Cardiac muscle cell (in vitro differentiated cells and primary cell): Measurements from ENCODE around the gene GSG1L. TPM values are rescaled to one million over a fixed set of nuclear protein-coding genes. Genes with fewer than 3 reads are reported as not detected.

Experiments
- DNase-seq, 2 donors: peaks; one replicate each; pipeline versions ENCODE4 v3.0.0 to v3.0.0-alpha.2; 2010 to 2017; ENCODE audit warnings: low read depth in 1 of 2, low spot score in 1 of 2
- H3K27ac ChIP-seq: fragments of 200-600 bp; sonication (generic); 2 replicates; pipeline ENCODE4 v1.5.1; 2016
- H3K27me3 ChIP-seq: fragments of 200-600 bp; sonication (generic); 2 replicates; pipeline ENCODE4 v1.6.0; 2016; ENCODE audit warnings: control low read depth
- H3K36me3 ChIP-seq: fragments of 200-600 bp; sonication (generic); 2 replicates; pipeline ENCODE4 v1.5.1; 2016; ENCODE audit warnings: control low read depth
- H3K4me1 ChIP-seq: fragments of 200-600 bp; sonication (generic); 2 replicates; pipeline ENCODE4 v1.8.1; 2017; ENCODE audit warnings: low read depth, mild to moderate bottlenecking, mixed run types
- H3K4me3 ChIP-seq: fragments of 200-600 bp; sonication (generic); 2 replicates; pipeline ENCODE4 v1.5.1; 2016; ENCODE audit warnings: mild to moderate bottlenecking
- H3K9me3 ChIP-seq: fragments of 200-600 bp; sonication (generic); 2 replicates; pipeline ENCODE4 v1.5.1; 2017; ENCODE audit warnings: low read depth, mild to moderate bottlenecking, control low read depth
- CTCF ChIP-seq: IDR thresholded peaks from 2 replicates; pipeline ENCODE4 v1.5.1; 2012; ENCODE audit warnings: low read depth, mild to moderate bottlenecking, low read length
- polyA plus RNA-seq: library from polyadenylated mRNA; unstranded; fragments of >200 nt; fragmentation: Nextera tagmentation; extraction: Ambion mirVana; gene quantifications from 2 replicates; pipeline ENCODE4 v1.2.1, GENCODE V29; 2016
- total RNA-seq: library from RNA; depleted of rRNA; stranded (reverse); fragments of >200 nt; gene quantifications from 2 replicates; pipeline ENCODE4 v1.2.3, GENCODE V29; 2016

GSG1L gene
- total and polyA plus RNA-seq, 2 experiments from 2014 or later, result not detected

GRCh38 chr16:27840311-27841060, 223.0 kb downstream of the GSG1L start:
- Histone ChIP-seq H3K4me3 (no peak overlapping the region), H3K4me1 (peaks cover 10% of the 10 kb centered on the region), H3K36me3 (no peaks in the 10 kb centered on the region), H3K27ac (no peak overlapping the region), H3K9me3 (no peaks in the 10 kb centered on the region), H3K27me3 (no peaks in the 10 kb centered on the region)
- DNase-seq, result no peak
- no peak for TF ChIP-seq CTCF

GRCh38 chr16:27839419-27839818, 224.1 kb downstream of the GSG1L start:
- Histone ChIP-seq H3K27me3 (no peaks in the 10 kb centered on the region), H3K4me1 (peaks cover 3% of the 10 kb centered on the region), H3K9me3 (no peaks in the 10 kb centered on the region), H3K4me3 (no peak overlapping the region), H3K36me3 (no peaks in the 10 kb centered on the region), H3K27ac (no peak overlapping the region)
- TF ChIP-seq CTCF, result no peak
- DNase-seq, result peak in 1 of 2 donors; percentile 11

GRCh38 chr16:27838536-27839175, 224.9 kb downstream of the GSG1L start:
- no peak overlapping the region for H3K27ac ChIP-seq
- no peak for TF ChIP-seq CTCF
- no peak for DNase-seq

GRCh38 chr16:27829975-27830374, 233.5 kb downstream of the GSG1L start:
- DNase-seq, result no peak
- no peak overlapping the region for H3K4me3 ChIP-seq
- H3K27ac ChIP-seq, result no peak overlapping the region
- no peaks in the 10 kb centered on the region for H3K4me1 ChIP-seq
- H3K36me3 ChIP-seq, result no peaks in the 10 kb centered on the region
- no peaks in the 10 kb centered on the region for H3K9me3 ChIP-seq
- TF ChIP-seq CTCF, result no peak
- H3K27me3 ChIP-seq, result no peaks in the 10 kb centered on the region

More at GRCh38 chr16:27838536-27839175, 224.9 kb downstream of the GSG1L start:
- no peaks in the 10 kb centered on the region for H3K4me1 ChIP-seq
- H3K4me3 ChIP-seq, result no peak overlapping the region
- no peaks in the 10 kb centered on the region for H3K27me3 ChIP-seq
- no peaks in the 10 kb centered on the region for H3K36me3 ChIP-seq
- no peaks in the 10 kb centered on the region for H3K9me3 ChIP-seq

GRCh38 chr16:27828671-27829070, 234.8 kb downstream of the GSG1L start:
- H3K4me1 ChIP-seq, result no peaks in the 10 kb centered on the region
- TF ChIP-seq CTCF, result no peak
- H3K4me3 ChIP-seq, result no peak overlapping the region
- no peaks in the 10 kb centered on the region for H3K9me3 ChIP-seq
- H3K36me3 ChIP-seq, result no peaks in the 10 kb centered on the region
- DNase-seq, result no peak
- no peak overlapping the region for H3K27ac ChIP-seq
- no peaks in the 10 kb centered on the region for H3K27me3 ChIP-seq
